Testis (tissue), 3 donors: ENCODE data around the gene RPL31. TPM values are rescaled to one million over a fixed set of nuclear protein-coding genes. Genes with fewer than 3 reads are reported as not detected.

Experiments
- DNase-seq: peaks from one replicate; pipeline ENCODE4 v3.0.0-alpha.2; 2019
- H3K27ac ChIP-seq, 2 donors: fragments of 200-600 bp; sonication (generic); one replicate each; pipeline ENCODE4 v1.5.1; 2019
- H3K27me3 ChIP-seq: fragments of 200-600 bp; sonication (generic); one replicate; pipeline ENCODE4 v1.5.1; 2019
- H3K36me3 ChIP-seq: fragments of 200-600 bp; sonication (generic); one replicate; pipeline ENCODE4 v1.5.1; 2017; ENCODE audit warnings: low read depth; ENCODE audit errors: missing control alignments
- H3K4me1 ChIP-seq: fragments of 200-600 bp; sonication (generic); one replicate; pipeline ENCODE4 v1.5.1; 2019
- H3K4me3 ChIP-seq, 2 donors: fragments of 200-600 bp; sonication (generic); one replicate each; pipeline ENCODE4 v1.5.1; 2017 to 2019
- H3K9me3 ChIP-seq: fragments of 200-600 bp; sonication (generic); one replicate; pipeline ENCODE4 v1.5.1; 2017
- POLR2A ChIP-seq: fragments of 450-650 bp; IDR thresholded peaks from one replicate; pipeline ENCODE4 v1.6.1; 2017; ENCODE audit warnings: antibody characterized with exemption, mild to moderate bottlenecking, moderate library complexity
- WGBS, 2 donors: methylation state at CpG; one replicate each; pipeline ENCODE4 v1.1.5; 2018; 5-methylcytosine and 5-hydroxymethylcytosine counted together
- intact Hi-C: fragments of 100-400 bp; cut with DNase I; formaldehyde crosslinking; loops from one replicate; pipeline ENCODE4 v1.15.1; 2023; ENCODE audit warnings: low total_unique reads
- polyA plus RNA-seq: library from polyadenylated mRNA; stranded (reverse); fragments of 350-450 nt; fragmentation: Illumina TruSeq; extraction: RNeasy Lipid Tissue Mini Kit (QIAGEN cat#74804); gene quantifications from one replicate; pipeline ENCODE4 v1.2.3, GENCODE V29; 2014; ENCODE audit warnings: low read depth, low replicate concordance; ENCODE audit not compliant: insufficient read depth
- total RNA-seq, 2 donors: library from RNA; depleted of rRNA; stranded (reverse); fragments of >200 nt; gene quantifications; one replicate each; pipeline ENCODE4 v1.2.3, GENCODE V29; 2016
- TF ChIP-seq, protein P1 (sequence below), 3 experiments: fragments of 450-650 bp in 2 of 3; fragments of 200-600 bp in 1 of 3; sonication (generic) in 1 of 3; IDR thresholded peaks; one replicate each; pipeline ENCODE4 v1.5.1; 2016 to 2019; ENCODE audit warnings: antibody characterized with exemption in 3 of 3, mild to moderate bottlenecking in 2 of 3, moderate library complexity in 1 of 3

The RPL31 gene
- total and polyA plus RNA-seq, 3 donors from 2014 or later = 404 to 1,643 (median 715) TPM

DNA sequence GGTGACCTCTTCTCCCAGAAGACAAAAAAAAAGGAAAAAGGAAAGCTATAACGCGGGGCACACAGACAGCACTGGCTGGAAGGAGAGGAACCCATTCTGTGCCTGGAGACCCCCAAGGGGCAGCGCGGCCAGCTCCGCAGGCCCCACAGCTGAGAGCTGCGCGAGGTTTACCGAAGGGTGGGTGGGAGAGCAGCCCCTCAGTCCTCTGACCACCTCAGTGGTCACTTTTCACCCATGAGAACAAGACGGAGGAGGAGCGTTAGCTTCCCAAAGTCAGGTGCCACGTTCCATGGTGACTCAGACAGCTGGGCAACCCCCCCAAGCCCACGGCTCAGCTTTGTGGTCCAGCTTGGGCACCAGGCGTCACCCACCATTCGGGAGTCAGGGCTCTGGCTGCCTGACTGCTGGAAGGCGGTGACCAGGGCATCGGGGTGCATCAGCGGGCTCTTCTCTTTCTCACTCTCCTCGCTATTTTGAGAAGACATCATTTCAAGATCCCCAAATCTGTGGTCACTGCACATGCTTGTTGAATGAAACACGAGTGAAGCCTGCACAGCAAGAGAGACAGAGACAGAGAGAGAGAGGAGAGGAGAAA is 35.2 kb downstream of the RPL31 start:
- WGBS, 2 donors = 92 to 94% methylated on average over 19 of the region's 19 CpGs
- TF ChIP-seq, protein P1, sequence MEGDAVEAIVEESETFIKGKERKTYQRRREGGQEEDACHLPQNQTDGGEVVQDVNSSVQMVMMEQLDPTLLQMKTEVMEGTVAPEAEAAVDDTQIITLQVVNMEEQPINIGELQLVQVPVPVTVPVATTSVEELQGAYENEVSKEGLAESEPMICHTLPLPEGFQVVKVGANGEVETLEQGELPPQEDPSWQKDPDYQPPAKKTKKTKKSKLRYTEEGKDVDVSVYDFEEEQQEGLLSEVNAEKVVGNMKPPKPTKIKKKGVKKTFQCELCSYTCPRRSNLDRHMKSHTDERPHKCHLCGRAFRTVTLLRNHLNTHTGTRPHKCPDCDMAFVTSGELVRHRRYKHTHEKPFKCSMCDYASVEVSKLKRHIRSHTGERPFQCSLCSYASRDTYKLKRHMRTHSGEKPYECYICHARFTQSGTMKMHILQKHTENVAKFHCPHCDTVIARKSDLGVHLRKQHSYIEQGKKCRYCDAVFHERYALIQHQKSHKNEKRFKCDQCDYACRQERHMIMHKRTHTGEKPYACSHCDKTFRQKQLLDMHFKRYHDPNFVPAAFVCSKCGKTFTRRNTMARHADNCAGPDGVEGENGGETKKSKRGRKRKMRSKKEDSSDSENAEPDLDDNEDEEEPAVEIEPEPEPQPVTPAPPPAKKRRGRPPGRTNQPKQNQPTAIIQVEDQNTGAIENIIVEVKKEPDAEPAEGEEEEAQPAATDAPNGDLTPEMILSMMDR (IDR thresholded peaks at IDR 0.05) = no peak
- TF ChIP-seq POLR2A = no peak
- Histone ChIP-seq H3K9me3 (no peaks in the 10 kb centered on the region), H3K4me3 (no peak overlapping the region), H3K36me3 (no peaks in the 10 kb centered on the region), H3K4me1 (no peaks in the 10 kb centered on the region), H3K27ac (no peak overlapping the region), H3K27me3 (no peaks in the 10 kb centered on the region)
- no peak for DNase-seq
- intact Hi-C loops = loop anchor here (10.0 kb wide), 1 partner anchor 118 kb away; the partner anchor contains the start of gene TBC1D8

DNA sequence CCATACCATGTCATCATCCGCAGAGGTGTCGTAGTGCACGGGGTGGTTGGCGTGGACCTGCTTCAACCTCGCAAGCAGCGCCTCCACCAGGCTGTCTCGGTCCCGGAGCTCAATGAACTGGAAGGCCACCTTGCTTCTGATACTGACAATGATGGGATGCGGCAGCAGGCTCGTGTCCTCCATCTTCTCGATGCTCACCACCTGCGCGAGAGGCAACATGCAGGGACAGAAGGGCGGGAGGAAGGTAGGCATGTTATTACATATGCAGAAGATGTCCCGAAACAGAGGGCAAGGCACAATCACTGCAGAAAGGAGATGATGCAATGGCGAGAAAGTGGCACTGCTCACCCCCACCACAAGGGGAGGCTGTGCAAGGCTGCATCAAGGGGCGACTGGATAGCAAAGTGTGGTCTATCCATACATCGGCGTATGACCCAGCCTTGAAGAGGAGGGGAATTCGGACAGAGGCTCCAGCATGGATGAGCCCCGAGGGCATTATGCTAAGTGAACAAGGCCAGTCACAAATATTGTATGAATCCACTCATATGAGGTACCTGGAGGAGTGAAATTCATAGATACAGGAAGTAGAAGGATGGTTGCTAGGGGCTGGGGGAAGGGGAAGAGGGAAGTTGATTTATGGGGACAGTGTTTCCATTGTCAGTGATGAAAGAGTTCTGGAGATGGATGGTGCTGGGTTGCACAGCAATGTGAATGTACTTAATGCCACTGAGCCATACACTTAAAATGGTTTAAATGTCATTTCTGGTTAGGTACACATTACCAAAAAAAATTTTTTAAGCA is 36.6 kb downstream of the RPL31 start:
- H3K4me3 ChIP-seq = no peak overlapping the region
- no peaks in the 10 kb centered on the region for H3K9me3 ChIP-seq
- H3K4me1 ChIP-seq = no peaks in the 10 kb centered on the region
- H3K27me3 ChIP-seq = no peaks in the 10 kb centered on the region
- no peaks in the 10 kb centered on the region for H3K36me3 ChIP-seq
- intact Hi-C loops = loop anchor here (10.0 kb wide), 1 partner anchor 116 kb away; the partner anchor contains the start of gene TBC1D8
- WGBS, 2 donors = 95 to 96% methylated on average over 19 to 21 of the region's 21 CpGs
- no peak overlapping the region for H3K27ac ChIP-seq
- TF ChIP-seq, protein P1 (IDR thresholded peaks at IDR 0.05) = peak; percentile 24 to 62 (median 47)
- TF ChIP-seq POLR2A = no peak
- no peak for DNase-seq

DNA sequence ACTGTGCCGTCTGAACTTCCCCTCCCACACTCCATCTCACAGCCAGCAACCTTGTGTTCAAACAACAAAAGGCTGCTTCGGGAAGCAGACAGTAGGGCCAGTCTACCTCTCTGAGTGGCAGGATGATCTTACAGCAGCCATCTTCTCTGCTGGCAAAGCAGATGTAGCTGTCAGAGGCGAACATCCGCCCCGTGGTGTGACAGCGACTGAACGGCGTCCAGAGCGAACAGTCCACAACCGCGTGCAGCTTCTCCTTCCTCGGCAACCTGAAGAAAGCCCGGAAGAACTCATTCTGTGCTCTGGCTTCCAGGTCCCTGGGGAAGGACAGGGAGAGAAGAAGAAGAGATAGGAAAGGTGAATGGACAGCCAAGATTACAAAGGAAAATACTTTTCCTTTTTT is 38.0 kb downstream of the RPL31 start:
- no peaks in the 10 kb centered on the region for H3K27me3 ChIP-seq
- H3K4me1 ChIP-seq = no peaks in the 10 kb centered on the region
- 55 to 74% methylated on average over 13 of the region's 13 CpGs for WGBS, 2 donors
- TF ChIP-seq, protein P1 (IDR thresholded peaks at IDR 0.05) = no peak
- no peak for TF ChIP-seq POLR2A
- no peak overlapping the region for H3K4me3 ChIP-seq
- no peaks in the 10 kb centered on the region for H3K36me3 ChIP-seq
- no peaks in the 10 kb centered on the region for H3K9me3 ChIP-seq
- H3K27ac ChIP-seq = no peak overlapping the region
- no peak for DNase-seq
- intact Hi-C loops = no loop called here

DNA sequence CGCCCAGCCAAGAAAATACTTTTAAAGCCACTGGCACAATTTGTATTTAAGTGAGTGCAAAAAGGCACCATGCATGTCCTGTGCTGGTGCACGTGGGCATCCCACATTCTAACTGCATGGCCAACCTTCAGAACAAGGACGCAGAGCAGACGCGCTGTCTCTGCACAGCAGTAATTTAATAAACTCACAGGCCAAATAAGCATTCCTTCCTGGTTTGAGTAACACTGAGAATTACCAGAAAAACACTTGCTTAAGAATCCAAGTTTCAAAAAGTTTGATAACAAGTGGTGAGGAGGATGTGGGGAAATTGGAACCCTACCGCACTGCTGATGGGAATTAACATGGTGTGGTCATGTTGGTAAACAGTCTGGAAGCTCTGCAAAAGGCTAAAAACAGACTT is 38.7 kb downstream of the RPL31 start:
- no peaks in the 10 kb centered on the region for H3K27me3 ChIP-seq
- 93% methylated on average over 6 of the region's 6 CpGs for WGBS, 2 donors
- no peak for DNase-seq
- intact Hi-C loops = no loop called here
- no peak overlapping the region for H3K27ac ChIP-seq
- no peak overlapping the region for H3K4me3 ChIP-seq
- TF ChIP-seq POLR2A = no peak
- TF ChIP-seq, protein P1 (IDR thresholded peaks at IDR 0.05) = no peak
- H3K4me1 ChIP-seq = no peaks in the 10 kb centered on the region
- H3K36me3 ChIP-seq = no peaks in the 10 kb centered on the region
- no peaks in the 10 kb centered on the region for H3K9me3 ChIP-seq
